RPMI8226 (cell line): Measurements from ENCODE around the gene PITPNM3.
"Not testable (repeated sequence)": the region's sequence is repeated elsewhere in the genome, so short reads cannot be mapped to it uniquely, and the experiment has no call there.

Experiments
- DNase-seq: peaks from one replicate; pipeline ENCODE4 v3.0.0-alpha.2; 2015

PITPNM3 gene

DNA sequence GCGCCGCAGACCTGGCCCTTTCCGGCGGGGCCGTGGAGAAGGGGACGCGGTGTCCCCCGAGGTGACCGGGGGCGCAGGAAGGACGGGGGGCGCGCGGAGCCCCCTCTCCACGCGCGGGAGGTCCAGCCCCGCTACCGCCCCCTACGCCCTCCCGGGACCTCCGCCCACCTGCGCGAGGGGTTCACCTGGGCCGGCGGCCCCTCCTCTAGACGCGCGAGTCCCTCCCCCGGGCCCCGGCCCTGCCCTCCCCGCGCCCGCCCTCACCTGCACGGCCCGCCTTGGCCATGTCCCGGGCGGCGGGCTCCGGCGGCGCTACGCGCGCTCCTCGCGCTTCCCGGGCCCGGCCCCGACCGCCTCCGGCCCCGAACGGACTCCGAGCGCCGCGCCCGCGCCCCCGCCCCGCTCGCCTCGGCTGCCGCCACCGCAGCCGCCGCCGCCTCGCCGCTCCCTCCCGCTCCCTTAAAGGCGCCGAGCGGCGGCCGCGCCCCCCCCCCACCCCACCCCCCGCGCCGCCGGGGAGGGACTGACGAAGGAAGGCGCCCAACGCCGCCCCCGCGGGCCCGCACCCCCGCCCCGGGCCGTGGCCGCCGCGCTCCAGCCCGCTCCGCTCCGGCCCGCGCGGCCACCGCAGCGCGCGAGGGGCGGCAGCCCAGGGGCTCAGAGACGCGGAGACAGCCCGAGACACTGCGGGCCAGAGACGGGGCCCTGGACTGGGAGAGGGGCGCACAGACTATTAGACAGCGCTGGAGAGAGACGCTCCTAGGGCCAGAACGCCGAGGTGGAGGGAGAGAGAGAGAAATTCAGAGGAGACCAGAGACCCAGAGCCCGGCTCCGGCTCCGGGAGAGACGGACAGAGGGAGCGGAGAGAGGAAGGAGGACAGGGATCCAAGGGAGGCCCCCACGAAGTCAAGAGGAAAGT, at the start of gene PITPNM3:
TSS of gene PITPNM3 (minus strand) at position 435 of the 919 bp plus-strand sequence. CDS start at position 286, 149 bp downstream.
- DNase-seq, result no peak

DNA sequence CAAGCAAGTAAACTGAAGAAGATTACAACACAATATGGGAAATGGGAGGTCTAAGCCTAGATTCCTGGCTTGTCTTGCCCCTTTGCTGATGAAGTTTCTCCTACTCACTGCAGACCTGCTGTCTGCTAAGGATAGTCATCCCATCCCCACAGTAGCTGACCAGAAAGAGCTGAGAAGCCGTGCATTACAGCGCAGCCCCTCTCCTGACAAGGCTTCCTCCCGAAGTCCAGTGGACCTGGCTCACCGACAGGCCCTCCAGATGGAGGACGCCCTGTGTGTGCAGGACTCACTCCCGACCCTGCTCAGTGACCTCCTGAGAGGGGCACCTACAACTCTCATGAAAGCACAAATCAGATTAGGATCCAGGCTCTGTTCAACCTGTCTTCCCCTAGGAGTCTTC, 48.8 kb upstream of the PITPNM3 start:
- DNase-seq, result no peak

GRCh38 chr17:6603744-6604325, 47.5 kb upstream of the PITPNM3 start:
- DNase-seq, result no peak

DNA sequence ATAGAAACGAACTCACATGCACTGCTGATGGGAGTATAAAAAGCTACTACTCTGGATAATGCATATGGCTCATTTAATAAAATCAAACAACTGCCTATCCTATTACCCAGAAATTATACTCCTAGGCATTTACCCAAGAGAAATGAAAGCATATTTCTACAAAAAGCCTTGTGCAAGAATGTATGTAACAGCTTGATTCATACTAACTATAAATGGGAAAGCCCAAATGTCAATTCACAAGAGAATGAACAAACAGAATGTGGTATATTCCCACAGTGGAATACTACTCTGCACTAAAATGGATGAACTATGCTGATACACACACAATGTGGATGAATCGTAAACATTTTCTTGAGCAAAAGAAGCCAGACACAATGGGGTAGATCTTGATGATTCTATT, 45.8 kb upstream of the PITPNM3 start:
- DNase-seq, result no peak

DNA sequence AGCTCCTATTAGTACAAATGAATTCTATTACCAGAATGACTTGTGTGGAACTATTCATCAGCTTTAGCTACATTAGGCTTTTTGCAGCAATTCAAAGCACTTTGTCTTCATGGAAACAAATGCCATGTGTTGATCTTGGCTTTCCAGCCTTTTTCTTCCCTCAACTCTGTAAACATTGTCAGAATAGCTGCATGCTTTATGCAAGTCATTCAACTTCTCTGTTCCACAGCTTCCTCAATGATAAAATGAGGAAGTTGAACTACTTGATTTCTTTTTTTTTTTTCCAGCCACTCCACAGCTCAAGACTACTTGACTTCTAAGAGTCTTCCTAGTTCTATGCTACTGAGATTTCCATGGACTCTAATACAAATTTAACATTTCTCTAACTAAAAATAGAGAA, 43.0 kb upstream of the PITPNM3 start:
- peak; percentile 22 for DNase-seq

GRCh38 chr17:6597727-6598126, 41.4 kb upstream of the PITPNM3 start:
- no peak for DNase-seq

DNA sequence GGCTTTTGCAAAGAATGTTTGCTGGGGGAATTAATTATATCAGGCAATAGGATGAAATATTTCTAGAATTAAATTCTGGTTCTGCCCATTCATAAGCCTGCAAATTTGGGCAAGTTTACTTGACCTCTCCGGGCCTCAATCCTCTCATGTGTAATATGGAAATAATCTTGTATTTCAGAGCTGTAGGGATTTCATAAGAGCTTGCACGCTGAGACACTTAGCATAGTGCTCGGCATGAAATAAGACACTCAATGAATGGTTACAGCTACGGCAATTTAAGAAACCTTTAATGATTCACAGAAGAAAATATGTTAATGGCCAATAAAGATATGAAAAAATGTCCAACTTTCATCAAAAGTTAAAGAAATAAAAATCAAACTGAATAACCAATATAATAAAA, 40.6 kb upstream of the PITPNM3 start:
- no peak for DNase-seq

DNA sequence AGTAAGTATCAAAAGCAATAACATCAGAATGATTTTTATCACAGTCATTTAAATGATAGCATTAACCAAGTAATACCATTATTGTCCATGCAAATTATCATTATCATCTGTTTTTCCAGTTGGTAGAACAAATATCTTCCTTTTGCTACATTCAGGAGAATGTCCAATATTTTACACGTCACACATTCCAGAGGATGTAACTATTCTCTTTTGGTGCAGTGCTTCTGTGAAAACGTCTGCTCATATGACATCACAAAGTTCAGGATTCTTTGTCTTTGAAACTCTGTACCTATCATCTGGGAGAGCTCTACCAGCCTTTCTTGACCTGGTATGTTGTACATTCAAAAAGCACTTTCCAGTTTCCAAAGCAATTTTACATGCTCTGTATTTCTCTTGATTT, 40.2 kb upstream of the PITPNM3 start:
- no peak for DNase-seq

- DNase-seq, result no peak
These were observed 39.7 kb upstream of the PITPNM3 start for GRCh38 chr17:6596081-6596480.

- not testable (repeated sequence) for DNase-seq
These were observed 37.0 kb upstream of the PITPNM3 start for GRCh38 chr17:6593371-6593770.

- no peak for DNase-seq
These were observed 35.8 kb upstream of the PITPNM3 start for GRCh38 chr17:6592173-6592572.

DNA sequence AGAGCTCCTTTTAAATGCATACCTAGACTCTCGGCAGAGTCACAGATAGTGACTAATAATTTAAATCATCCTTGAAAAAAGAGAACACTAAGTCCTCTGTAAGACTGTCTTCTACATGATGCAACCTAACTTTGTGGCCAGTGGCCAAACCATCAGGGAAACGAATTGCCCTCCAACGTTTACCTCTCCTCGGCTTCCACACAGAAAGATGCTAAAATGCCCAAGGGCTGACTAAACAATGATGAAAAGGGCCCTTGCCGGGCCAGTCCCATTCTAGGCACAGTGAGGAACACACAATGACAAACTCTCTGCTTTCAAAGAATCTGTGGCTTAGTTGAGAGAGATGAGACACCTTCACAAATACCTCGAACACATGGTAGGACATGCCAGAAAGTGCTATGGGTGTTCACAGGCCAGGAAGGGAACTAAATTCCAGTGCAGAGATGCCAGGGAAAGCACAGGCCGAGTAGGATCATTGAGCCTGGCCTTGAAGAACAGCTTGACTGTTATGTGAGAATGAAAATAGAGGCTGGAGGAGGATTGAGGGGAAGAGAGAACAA, 35.3 kb upstream of the PITPNM3 start:
- no peak for DNase-seq

DNA sequence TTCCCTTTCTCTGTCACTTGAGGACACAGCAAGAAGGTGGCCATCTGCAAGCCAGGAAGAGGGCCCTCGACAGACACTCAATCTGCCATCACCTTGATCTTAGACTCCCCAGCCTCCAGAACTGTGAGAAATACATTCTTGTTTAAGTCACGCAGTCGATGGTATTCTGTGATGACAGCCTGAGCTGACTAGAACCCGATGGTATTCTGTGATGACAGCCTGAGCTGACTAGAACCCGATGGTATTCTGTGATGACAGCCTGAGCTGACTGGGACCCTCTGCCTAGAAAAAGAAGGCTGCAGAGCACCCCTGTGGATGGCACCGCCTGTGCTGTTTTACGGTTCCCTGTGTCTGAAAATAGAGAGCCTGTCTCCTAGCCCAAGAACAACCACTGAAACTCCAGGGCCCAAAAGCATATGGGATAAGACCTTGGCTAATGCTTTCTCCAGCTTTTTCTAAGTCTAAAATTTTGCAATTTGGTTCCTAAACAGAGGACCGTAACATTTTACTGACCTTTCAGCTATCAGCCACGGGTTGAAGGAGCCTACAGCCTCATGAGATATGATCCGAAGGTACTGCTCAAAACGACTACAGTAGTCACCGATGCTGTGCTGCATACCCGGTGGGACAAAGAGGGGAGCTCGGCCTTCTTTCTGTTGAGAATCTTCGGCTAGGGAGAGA, 33.1 kb upstream of the PITPNM3 start:
- DNase-seq, result no peak

GRCh38 chr17:6588165-6588564, 31.8 kb upstream of the PITPNM3 start:
- DNase-seq, result no peak

DNA sequence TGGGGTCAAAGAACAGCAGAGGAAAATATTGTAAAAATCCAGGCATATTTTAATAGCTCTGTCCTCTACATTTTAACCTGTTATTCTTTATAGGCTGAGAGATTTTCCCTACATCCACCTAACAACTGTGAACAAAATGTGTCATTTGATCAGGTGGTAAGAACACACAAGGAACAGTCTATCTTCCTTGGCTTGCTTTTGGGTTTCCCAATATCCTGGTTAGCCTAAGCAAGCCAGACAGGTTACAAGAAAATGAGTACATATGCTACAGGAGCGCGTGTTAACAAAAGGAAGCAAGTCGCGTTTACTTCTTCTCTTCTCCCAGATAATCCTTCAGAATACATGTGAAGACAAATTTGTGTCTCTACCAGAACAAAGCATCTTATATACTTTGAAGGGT, 31.0 kb upstream of the PITPNM3 start:
- DNase-seq, result no peak

GRCh38 chr17:6583411-6583810, 27.1 kb upstream of the PITPNM3 start:
- DNase-seq, result no peak

- DNase-seq, result no peak
These were observed 24.3 kb upstream of the PITPNM3 start for GRCh38 chr17:6580625-6581024.

GRCh38 chr17:6578491-6578890, 22.1 kb upstream of the PITPNM3 start:
- DNase-seq, result no peak

GRCh38 chr17:6577686-6578263, 21.4 kb upstream of the PITPNM3 start:
- DNase-seq, result no peak

- DNase-seq, result no peak
These were observed 19.9 kb upstream of the PITPNM3 start for GRCh38 chr17:6576038-6576785.

DNA sequence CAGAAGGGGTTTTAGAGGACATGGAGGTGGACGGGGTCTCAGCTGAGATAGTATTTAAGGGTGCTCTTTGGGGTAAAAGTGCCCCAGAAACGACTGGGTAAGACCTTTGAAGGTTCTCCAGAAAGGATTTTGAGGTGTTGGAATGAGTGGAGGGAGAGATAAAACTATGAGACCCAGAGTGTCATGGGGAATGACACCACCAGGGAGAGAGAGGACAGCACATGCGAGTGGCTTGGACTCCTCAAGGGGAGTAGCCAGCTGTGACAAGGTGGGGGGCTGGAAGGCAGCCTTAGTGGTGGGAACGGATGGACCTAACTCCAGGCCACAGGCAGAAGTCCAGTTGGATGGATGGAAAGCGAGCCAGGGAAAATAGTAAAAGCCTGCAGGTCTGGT, 19.2 kb upstream of the PITPNM3 start:
- DNase-seq, result no peak
